Lower lobe of right lung (tissue), 2 donors: ENCODE results near the gene ZNF398. TPM values are rescaled to one million over a fixed set of nuclear protein-coding genes. Genes with fewer than 3 reads are reported as not detected.
A peak's percentile ranks its signal among the peaks of the same experiment; 100 is the strongest.

Source experiments
- ATAC-seq, 2 donors: fragments of 200-7000 bp; cut with Tn5 transposase; one replicate each; pipeline ENCODE4 v1.9.1; 2020 to 2022; ENCODE audit warnings: mild to moderate bottlenecking in 2 of 2, moderate library complexity in 2 of 2
- DNase-seq: peaks from one replicate; pipeline ENCODE4 v3.0.0-alpha.2; 2020
- H3K27ac ChIP-seq: fragments of 200-600 bp; one replicate; pipeline ENCODE4 v1.8.0; 2022
- H3K27me3 ChIP-seq: fragments of 200-600 bp; one replicate; pipeline ENCODE4 v1.8.0; 2022; ENCODE audit warnings: low read depth
- H3K36me3 ChIP-seq: fragments of 200-600 bp; one replicate; pipeline ENCODE4 v1.8.0; 2022; ENCODE audit warnings: mild to moderate bottlenecking
- H3K4me1 ChIP-seq: fragments of 200-600 bp; one replicate; pipeline ENCODE4 v1.8.0; 2022
- H3K4me3 ChIP-seq: fragments of 200-600 bp; one replicate; pipeline ENCODE4 v1.8.0; 2022; ENCODE audit warnings: mild to moderate bottlenecking
- H3K9me3 ChIP-seq: fragments of 200-600 bp; one replicate; pipeline ENCODE4 v1.8.0; 2022
- CTCF ChIP-seq: fragments of 200-600 bp; IDR thresholded peaks from one replicate; pipeline ENCODE4 v1.8.0; 2022; ENCODE audit warnings: antibody characterized with exemption, mild to moderate bottlenecking
- intact Hi-C: fragments of 100-400 bp; cut with DNase I; formaldehyde crosslinking; loops from one replicate; pipeline ENCODE4 v1.11.0; 2022
- total RNA-seq: library from RNA; stranded (reverse); fragmentation: NEBNext Ultra II Directional; extraction: Animal tissue kit (Norgen Biotek cat#: 25700); gene quantifications from one replicate; pipeline ENCODE4 v1.2.1, GENCODE V29; 2021
- donor health status: DM: no; HTN: yes; CAD: no; lungs with severe emphysema.

The ZNF398 gene
- total RNA-seq, 1 donor from 2014 or later, result 13.2 TPM

DNA sequence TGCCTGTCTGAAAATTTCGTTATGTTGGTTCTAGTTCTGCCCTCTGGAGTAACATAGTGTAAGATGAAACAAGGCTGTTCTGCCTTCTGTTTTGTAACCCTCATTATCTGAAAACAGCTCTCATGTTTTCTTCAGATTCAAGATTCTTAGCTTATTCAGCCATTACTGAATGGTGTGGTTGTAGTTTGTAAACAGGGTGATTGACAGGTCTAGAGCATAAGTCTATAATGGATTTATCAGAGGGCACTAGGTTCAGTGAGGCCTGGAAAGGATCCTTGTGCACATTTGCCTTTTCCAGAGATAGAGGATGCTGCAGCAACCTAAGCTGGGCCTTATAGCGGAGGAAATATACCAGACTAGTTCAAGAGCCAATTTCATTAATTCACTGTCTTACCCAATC lies 6.1 kb downstream of the ZNF398 start:
- ATAC-seq, result no peak
- Histone ChIP-seq H3K27ac (no peak overlapping the region), H3K4me3 (no peak overlapping the region), H3K9me3 (no peaks in the 10 kb centered on the region), H3K4me1 (peaks cover 9% of the 10 kb centered on the region), H3K27me3 (no peaks in the 10 kb centered on the region), H3K36me3 (peaks cover 41% of the 10 kb centered on the region)
- no peak for TF ChIP-seq CTCF
- intact Hi-C loops, result no loop called here
- no peak for DNase-seq

DNA sequence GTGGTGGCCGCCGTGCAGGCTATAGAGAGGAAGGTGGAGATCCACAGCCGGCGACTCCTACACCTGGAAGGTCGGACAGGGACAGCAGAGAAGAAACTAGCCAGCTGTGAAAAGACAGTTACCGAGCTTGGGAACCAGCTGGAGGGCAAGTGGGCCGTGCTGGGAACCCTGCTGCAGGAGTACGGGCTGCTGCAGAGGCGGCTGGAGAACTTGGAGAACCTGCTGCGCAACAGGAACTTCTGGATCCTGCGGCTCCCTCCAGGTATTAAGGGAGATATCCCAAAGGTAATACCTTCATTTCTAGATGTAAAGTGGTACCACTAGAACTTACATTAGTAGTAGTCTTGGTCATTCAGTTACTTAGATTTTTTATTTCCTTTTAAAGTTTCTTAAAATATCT lies 6.8 kb downstream of the ZNF398 start:
- intact Hi-C loops, result no loop called here
- ATAC-seq (no peak), DNase-seq (no peak)
- H3K4me3 ChIP-seq, result no peak overlapping the region
- no peak overlapping the region for H3K27ac ChIP-seq
- no peak for TF ChIP-seq CTCF
- H3K4me1 ChIP-seq, result peaks cover 1% of the 10 kb centered on the region
- H3K9me3 ChIP-seq, result no peaks in the 10 kb centered on the region
- H3K27me3 ChIP-seq, result no peaks in the 10 kb centered on the region
- peaks cover 48% of the 10 kb centered on the region for H3K36me3 ChIP-seq

DNA sequence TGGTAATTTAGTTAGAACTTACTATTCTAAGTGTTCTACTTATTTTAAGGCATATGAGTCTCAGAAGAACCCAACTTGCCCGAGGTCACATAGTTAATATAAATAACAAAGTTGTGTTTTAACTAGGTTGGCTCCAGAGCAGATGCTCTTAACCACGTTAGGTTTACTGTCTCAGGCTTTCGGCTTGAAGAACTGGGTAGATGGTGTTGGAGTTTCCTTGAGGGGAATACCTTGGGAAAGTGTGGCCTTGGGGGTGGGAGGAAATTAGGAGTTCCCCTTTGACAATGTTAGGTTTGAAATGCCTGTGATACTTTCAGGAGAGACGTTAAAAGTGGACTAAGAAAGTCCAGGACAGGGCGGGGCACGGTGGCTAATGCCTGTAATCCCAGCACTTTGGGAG lies 9.6 kb downstream of the ZNF398 start:
- intact Hi-C loops, result no loop called here
- TF ChIP-seq CTCF, result no peak
- no peak for ATAC-seq
- no peak overlapping the region for H3K27ac ChIP-seq
- peaks cover 63% of the 10 kb centered on the region for H3K36me3 ChIP-seq
- peaks cover 2% of the 10 kb centered on the region for H3K4me1 ChIP-seq
- H3K4me3 ChIP-seq, result no peak overlapping the region
- H3K27me3 ChIP-seq, result no peaks in the 10 kb centered on the region
- no peak for DNase-seq
- no peaks in the 10 kb centered on the region for H3K9me3 ChIP-seq

DNA sequence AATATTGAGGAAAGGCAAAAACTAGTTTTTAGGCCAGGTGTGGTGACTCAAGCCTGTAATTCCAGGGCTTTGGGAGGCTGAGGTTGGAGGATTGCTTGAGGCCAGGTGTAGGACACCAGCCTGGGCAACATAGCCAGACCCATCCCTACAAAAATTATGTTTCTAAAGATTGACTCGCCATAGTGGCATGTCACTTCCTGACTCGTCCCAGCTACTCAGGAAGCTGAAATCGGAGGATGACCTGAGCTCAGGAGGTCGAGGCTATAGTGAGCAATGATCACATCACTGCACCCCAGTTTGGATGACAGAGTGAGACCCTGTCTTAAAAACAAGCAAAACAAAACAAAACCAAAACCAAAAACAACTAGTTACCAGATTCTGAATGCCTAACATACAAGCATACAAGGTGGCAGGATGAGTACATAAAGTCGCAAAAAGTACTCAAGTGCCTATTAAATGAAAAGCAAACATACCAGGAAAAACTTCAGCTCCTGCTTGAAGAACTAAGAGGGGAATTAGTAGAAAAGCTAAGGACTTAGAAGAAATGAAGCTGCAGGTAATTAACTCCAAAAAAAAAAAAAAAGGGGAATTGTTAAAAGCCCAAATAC lies 14.1 kb downstream of the ZNF398 start:
- intact Hi-C loops, result no loop called here
- no peak for DNase-seq
- no peaks in the 10 kb centered on the region for H3K27me3 ChIP-seq
- H3K36me3 ChIP-seq, result peaks cover 73% of the 10 kb centered on the region
- no peak for TF ChIP-seq CTCF
- H3K9me3 ChIP-seq, result no peaks in the 10 kb centered on the region
- peak overlapping the region; percentile 23 for H3K4me3 ChIP-seq
- peak; percentile 43 to 84 for ATAC-seq
- H3K27ac ChIP-seq, result peak overlapping the region; percentile 43
- peaks cover 4% of the 10 kb centered on the region for H3K4me1 ChIP-seq

GRCh38 chr7:149166142-149166541 lies 18.9 kb downstream of the ZNF398 start:
- intact Hi-C loops, result no loop called here
- no peak for DNase-seq
- Histone ChIP-seq H3K36me3 (peaks cover 87% of the 10 kb centered on the region), H3K4me1 (peaks cover 4% of the 10 kb centered on the region), H3K4me3 (no peak overlapping the region), H3K9me3 (no peaks in the 10 kb centered on the region), H3K27ac (no peak overlapping the region), H3K27me3 (no peaks in the 10 kb centered on the region)
- TF ChIP-seq CTCF, result no peak
- no peak for ATAC-seq
